ENCODE results near the gene ECM1. TPM values are rescaled to one million over a fixed set of nuclear protein-coding genes. Genes with fewer than 3 reads are reported as not detected.

The ECM1 gene
- total and polyA plus RNA-seq, 2 of the 8 experiments (the other 6 are each of a cell fraction or from before 2014, with no cell fraction given) = 0.95 to 0.98 TPM

- no peak for TF ChIP-seq EGR1 (IDR thresholded peaks at IDR 0.05; ENCODE audit: borderline replicate concordance, low read depth, low read length)
- TF ChIP-seq SRF (IDR thresholded peaks at IDR 0.05; ENCODE audit: low read depth, low read length) = no peak
- TF ChIP-seq HDAC2 (IDR thresholded peaks at IDR 0.05; ENCODE audit: borderline replicate concordance in 1 of 2, low read depth in 2 of 2, low read length in 2 of 2) = no peak
- no peak for TF ChIP-seq SP1 (IDR thresholded peaks at IDR 0.05; ENCODE audit: low read depth, low read length)
- TF ChIP-seq EP300 (IDR thresholded peaks at IDR 0.05; ENCODE audit: borderline replicate concordance in 1 of 2, low read depth in 2 of 2, low read length in 2 of 2) = no peak
Measured at GRCh38 chr1:150505431-150505830, 2.5 kb upstream of the ECM1 start (continued).
